Neural progenitor cell (in vitro differentiated cells): Measurements from ENCODE around the gene H1-8. TPM values are rescaled to one million over a fixed set of nuclear protein-coding genes. Genes with fewer than 3 reads are reported as not detected.

ENCODE experiments used
- small RNA-seq: library from RNA; depleted of rRNA; stranded (forward); fragments of <200 nt; gene quantifications from one replicate; pipeline ENCODE3, GENCODE V24; 2015
- total RNA-seq: library from RNA; depleted of rRNA; stranded (reverse); fragments of >200 nt; gene quantifications from 2 replicates; pipeline ENCODE4 v1.2.3, GENCODE V29; 2015; ENCODE audit warnings: low replicate concordance

The H1-8 gene
- total RNA-seq, 1 donor from 2014 or later: not detected

Small RNA genes within 50 kb of the gene (small RNA-seq; reads per million reads assigned to genes)
- gene RN7SL752P: not detected

Other genes starting within 250 kb of the H1-8 start
- 0.13 and 0.22 TPM in 2 replicates for gene EFCAB12, start 114.5 kb upstream of the H1-8 start, total RNA-seq
- gene MBD4, start 103.2 kb upstream of the H1-8 start, total RNA-seq: 35.0 and 46.3 TPM in 2 replicates
- gene IFT122, start 103.0 kb upstream of the H1-8 start, total RNA-seq: 31.8 and 48.0 TPM in 2 replicates
- gene RHO, start 14.5 kb upstream of the H1-8 start, total RNA-seq: not detected in 2 replicates
- gene PLXND1, start 63.5 kb downstream of the H1-8 start, total RNA-seq: 9.0 and 12.9 TPM in 2 replicates